Central memory CD8-positive, alpha-beta T cell (primary cell): ENCODE results near the gene ZNF853.
"Not testable (repeated sequence)": the region's sequence is repeated elsewhere in the genome, so short reads cannot be mapped to it uniquely, and the experiment has no call there.

ENCODE experiments used
- ATAC-seq: fragments of 150-1000 bp; cut with Tn5 transposase; replicated peaks from 2 replicates; pipeline ENCODE4 v1.10.0; 2022; ENCODE audit warnings: mild to moderate bottlenecking, moderate FRiP score, moderate number of reproducible peaks; ENCODE audit not compliant: poor library complexity, severe bottlenecking; ENCODE audit errors: extremely low read depth
- DNase-seq, 2 donors: peaks; one replicate each; pipeline ENCODE4 v3.0.0; 2021; ENCODE audit warnings: low spot score in 2 of 2
- H3K27ac Mint-ChIP-seq: one replicate; pipeline ENCODE4 v1.8.0; 2022; ENCODE audit warnings: low read depth, mild to moderate bottlenecking, moderate library complexity, mixed read lengths
- H3K27me3 Mint-ChIP-seq: one replicate; pipeline ENCODE4 v1.8.0; 2022; ENCODE audit warnings: mixed read lengths
- H3K36me3 Mint-ChIP-seq: one replicate; pipeline ENCODE4 v1.8.0; 2022; ENCODE audit warnings: mild to moderate bottlenecking, moderate library complexity, mixed read lengths; ENCODE audit not compliant: insufficient read depth
- H3K4me1 Mint-ChIP-seq: one replicate; pipeline ENCODE4 v1.8.0; 2022; ENCODE audit warnings: mixed read lengths
- H3K4me3 Mint-ChIP-seq: one replicate; pipeline ENCODE4 v1.8.0; 2022; ENCODE audit warnings: mild to moderate bottlenecking, moderate library complexity, mixed read lengths
- H3K9me3 Mint-ChIP-seq: one replicate; pipeline ENCODE4 v1.8.0; 2022; ENCODE audit warnings: mixed read lengths

The ZNF853 gene

DNA sequence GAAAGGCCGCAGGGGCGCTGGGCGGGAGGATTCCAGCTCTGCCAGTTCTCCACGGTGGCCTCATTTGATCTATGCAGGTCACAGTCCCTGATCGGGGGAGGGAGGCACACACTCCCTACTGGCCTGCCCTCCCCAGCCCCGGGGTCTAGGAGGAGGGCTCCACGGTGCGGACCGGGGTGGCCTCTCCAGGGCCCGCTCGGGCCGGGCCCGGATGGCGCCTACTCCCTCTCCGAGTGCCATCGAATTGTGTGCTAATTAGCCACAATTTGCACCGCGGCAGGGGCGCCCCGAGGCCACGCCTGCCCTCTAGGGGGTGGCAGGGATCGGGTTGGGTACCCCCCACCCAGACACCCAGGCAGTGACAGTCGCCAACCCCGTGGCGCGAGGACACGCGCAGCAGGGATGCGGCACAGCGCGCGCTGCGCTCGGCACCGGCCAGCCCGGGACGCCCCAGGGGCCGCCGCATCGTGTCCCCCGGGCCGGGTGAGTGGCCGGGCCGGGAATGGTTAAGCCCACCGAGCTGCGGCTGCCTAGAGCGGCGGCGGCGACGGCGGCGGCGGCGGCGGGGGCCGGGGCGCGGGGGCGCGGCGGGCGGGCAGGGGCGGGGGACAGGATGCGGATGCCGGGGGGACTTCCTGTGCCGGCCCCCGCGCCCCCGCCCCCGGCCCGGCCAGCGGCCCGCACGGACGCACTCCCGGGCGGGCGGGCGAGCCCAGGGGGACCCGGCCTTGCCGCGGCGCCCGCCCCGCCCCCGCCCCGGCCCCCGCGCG lies at the start of gene ZNF853:
Gene ZNF853, plus strand, starts transcription at position 658 of the 770 bp plus-strand sequence. CDS start 565 bp downstream, outside the sequence.
- peak within 1 kb of the TSS; percentile 86 for H3K4me3 Mint-ChIP-seq
- peaks cover 5% of the 10 kb centered on the region for H3K36me3 Mint-ChIP-seq
- ATAC-seq (peak; percentile 30), DNase-seq (no peak)
- peak within 1 kb of the TSS; percentile 76 for H3K27ac Mint-ChIP-seq
- H3K9me3 Mint-ChIP-seq, result no peaks in the 10 kb centered on the region
- H3K4me1 Mint-ChIP-seq, result peaks cover 37% of the 10 kb centered on the region
- H3K27me3 Mint-ChIP-seq, result no peaks in the 10 kb centered on the region

DNA sequence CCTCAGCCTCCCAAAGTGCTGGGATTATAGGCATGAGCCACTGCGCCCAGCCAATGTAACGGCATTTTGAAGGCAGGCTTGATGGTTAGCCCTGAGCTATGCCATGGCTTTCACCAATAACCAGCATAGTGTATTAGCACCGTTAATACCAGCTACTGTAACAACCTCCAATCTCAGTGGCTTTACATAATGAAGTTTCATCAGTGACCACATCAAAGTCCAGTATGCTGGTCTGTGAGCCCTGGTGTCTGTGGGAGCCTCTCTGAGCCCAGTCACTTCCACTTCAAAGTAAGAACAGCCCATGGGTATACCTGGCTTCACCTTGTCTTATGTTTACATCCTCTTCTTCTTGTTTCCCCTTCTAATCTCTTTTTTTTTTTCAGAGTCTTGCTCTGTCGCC lies 49.8 kb upstream of the ZNF853 start:
- DNase-seq (no peak), ATAC-seq (no peak)
- Mint-ChIP-seq H3K27ac (peak overlapping the region; percentile 69), H3K27me3 (peaks cover 20% of the 10 kb centered on the region), H3K36me3 (no peaks in the 10 kb centered on the region), H3K4me1 (no peaks in the 10 kb centered on the region), H3K4me3 (no peak overlapping the region), H3K9me3 (no peaks in the 10 kb centered on the region)

DNA sequence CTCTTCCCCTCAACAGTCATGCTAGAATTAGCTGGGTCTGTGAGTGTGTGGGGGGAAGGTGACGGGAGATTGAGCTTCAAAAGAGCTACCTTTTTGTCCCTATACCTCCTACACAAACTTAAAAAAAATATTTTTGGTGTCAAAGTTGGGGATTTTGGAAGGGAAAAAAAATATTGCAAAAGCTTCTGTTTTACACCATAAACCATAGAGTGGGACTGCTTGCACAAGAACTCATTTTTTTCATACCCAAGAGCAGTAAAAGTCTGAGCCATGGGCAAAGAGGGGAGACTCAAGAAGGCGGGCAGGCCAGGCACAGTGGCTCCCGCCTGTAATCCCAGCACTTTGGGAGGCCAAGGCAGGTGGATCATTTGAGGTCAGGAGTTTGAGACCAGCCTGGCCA lies 47.5 kb upstream of the ZNF853 start:
- ATAC-seq, result no peak
- no peaks in the 10 kb centered on the region for H3K4me1 Mint-ChIP-seq
- no peaks in the 10 kb centered on the region for H3K9me3 Mint-ChIP-seq

DNA sequence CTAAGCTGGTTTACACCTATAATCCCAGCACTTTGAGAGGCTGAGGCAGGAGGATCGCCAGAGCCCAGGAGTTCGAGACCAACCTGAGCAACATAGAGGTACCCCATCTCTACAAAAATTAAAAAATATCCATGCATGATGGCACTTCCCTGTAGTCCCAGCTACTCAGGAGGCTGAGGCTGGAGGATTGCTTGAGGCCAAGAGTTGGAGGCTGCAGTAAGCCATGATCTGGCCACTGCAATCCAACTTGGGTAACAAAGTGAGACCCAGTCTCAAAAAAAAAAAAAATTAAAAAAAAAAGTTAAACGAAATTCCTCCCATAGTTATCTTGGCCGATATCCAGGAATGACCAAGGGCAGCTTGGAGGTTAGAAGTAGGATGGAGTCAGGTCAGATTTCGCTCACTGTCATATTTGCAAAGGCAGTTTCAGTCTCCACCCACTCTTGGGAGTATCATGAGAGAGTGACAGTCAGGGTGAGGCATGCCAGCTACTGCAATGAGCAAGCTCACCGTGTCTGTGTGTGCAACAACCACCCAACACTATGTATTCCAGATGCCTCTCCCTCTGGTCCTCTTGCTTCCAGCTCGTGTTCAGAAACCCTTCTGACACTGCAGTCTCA lies 44.1 kb upstream of the ZNF853 start:
- DNase-seq (no peak), ATAC-seq (no peak)
- H3K27me3 Mint-ChIP-seq, result peaks cover 24% of the 10 kb centered on the region
- H3K36me3 Mint-ChIP-seq, result peaks cover 4% of the 10 kb centered on the region
- no peaks in the 10 kb centered on the region for H3K4me1 Mint-ChIP-seq
- H3K9me3 Mint-ChIP-seq, result no peaks in the 10 kb centered on the region
- H3K27ac Mint-ChIP-seq, result no peak overlapping the region
- no peak overlapping the region for H3K4me3 Mint-ChIP-seq

More for the DNA sequence above, 47.5 kb upstream of the ZNF853 start:
- no peak overlapping the region for H3K4me3 Mint-ChIP-seq
- no peak for DNase-seq
- no peak overlapping the region for H3K27ac Mint-ChIP-seq
- H3K27me3 Mint-ChIP-seq, result peaks cover 28% of the 10 kb centered on the region
- H3K36me3 Mint-ChIP-seq, result peaks cover under 1% of the 10 kb centered on the region

DNA sequence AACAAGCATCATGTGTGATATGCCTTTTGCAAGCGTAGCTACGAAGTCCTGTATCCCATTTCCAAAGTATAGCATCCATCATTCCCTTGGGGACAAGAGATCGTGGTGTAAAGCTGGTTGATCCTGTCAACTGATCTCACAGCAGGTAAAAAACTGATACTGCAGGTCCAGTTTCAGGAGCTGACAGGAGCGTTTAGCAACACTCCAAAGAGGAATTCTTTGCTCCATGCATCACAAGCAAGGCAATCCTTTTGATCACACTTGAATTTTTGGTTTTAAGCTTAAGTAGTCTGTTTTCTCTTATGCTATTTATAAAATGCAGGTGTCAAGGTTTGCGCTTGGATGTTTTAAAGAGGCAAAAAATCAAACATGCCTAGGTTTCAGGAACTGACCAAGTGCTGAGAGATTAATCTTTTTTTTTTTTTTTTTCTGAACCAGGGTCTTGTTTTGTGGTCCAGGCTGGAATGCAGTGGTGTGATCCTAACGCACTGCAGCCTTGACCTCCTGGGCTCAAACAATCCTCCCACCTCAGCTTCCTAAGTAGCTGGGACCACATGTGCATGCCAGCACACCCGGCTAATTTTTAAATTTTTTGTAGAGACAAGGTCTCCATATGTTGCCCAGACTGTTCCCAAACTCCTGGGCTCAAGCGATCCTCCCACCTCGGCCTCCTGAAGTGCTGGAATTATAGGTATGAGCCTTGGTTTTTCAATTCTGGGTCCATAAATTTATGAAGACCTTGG lies 40.0 kb upstream of the ZNF853 start:
- Mint-ChIP-seq H3K4me1 (peaks cover 15% of the 10 kb centered on the region), H3K27me3 (peaks cover 10% of the 10 kb centered on the region), H3K9me3 (no peaks in the 10 kb centered on the region), H3K36me3 (peaks cover 11% of the 10 kb centered on the region), H3K4me3 (peak overlapping the region; percentile 87), H3K27ac (no peak overlapping the region)
- ATAC-seq (no peak), DNase-seq (no peak)

DNA sequence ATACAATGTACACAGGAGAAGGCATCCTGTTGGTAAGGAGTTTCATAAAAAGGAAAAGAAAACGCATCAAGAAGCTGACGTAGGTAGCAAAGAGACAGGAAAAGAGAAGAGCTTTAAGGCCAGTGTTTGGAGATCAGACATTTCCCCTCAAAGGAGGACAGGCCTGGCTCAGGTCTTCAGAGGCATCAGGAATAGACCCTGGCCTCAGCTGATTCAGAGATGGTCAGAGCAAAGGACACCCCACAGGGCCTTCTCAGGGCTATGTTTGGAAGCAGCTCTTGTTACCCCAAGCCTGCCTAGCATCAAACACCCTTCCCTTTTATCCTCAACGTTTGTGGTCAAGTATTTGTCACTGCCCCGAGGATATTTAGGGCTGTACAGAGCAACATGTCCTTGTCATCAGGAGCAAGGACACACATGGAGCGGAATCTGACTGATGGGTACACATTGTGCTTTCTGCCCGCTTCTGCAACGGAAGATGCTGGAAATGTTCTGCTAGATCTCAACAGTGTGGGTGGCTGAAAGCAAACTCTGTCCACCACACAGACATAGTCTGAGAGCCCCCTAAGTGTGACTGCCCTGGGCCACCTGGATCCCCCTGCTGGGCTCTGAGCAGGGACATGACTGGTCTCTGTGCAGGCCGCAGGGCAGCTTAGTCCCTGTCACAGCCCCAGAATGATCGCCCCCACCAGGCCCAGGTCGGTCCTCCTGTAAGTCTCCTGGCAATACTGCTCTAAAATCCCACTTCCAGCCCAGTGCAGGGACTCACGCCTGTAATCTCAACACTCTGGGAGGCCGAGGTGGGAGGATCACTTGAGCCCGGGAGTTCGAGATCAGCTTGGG lies 39.2 kb upstream of the ZNF853 start:
- Mint-ChIP-seq H3K27ac (no peak overlapping the region), H3K36me3 (peaks cover 14% of the 10 kb centered on the region), H3K27me3 (peaks cover 10% of the 10 kb centered on the region), H3K9me3 (no peaks in the 10 kb centered on the region), H3K4me3 (peak overlapping the region; percentile 87), H3K4me1 (peaks cover 15% of the 10 kb centered on the region)
- DNase-seq, result no peak
- no peak for ATAC-seq

DNA sequence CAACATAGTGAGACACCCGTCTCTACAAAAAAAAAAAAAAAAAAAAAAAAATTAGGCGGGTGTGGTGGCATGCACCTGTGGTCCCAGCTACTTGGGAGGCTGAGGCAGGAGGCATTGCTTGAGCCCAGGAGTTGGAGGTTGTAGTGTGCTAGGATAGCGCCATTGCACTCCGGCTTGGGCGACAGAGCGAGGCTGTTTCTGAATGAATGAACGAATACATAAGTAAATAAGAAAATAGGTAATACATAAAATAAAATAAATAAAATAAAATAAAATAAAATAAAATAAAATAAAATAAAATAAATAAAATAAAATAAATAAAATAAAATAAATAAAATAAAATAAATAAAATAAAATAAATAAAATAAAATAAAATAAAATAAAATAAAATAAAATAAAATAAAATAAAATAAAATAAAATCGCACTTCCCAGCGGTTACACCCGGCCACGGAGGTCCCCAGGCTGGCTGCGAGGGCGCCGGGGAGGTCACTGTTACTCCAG lies 38.5 kb upstream of the ZNF853 start:
- Mint-ChIP-seq H3K27me3 (peaks cover 10% of the 10 kb centered on the region), H3K36me3 (peaks cover 19% of the 10 kb centered on the region), H3K4me1 (peaks cover 15% of the 10 kb centered on the region), H3K4me3 (peak overlapping the region; percentile 87), H3K27ac (peak overlapping the region; percentile 94)
- not testable (repeated sequence) for ATAC-seq, DNase-seq, H3K9me3 Mint-ChIP-seq

DNA sequence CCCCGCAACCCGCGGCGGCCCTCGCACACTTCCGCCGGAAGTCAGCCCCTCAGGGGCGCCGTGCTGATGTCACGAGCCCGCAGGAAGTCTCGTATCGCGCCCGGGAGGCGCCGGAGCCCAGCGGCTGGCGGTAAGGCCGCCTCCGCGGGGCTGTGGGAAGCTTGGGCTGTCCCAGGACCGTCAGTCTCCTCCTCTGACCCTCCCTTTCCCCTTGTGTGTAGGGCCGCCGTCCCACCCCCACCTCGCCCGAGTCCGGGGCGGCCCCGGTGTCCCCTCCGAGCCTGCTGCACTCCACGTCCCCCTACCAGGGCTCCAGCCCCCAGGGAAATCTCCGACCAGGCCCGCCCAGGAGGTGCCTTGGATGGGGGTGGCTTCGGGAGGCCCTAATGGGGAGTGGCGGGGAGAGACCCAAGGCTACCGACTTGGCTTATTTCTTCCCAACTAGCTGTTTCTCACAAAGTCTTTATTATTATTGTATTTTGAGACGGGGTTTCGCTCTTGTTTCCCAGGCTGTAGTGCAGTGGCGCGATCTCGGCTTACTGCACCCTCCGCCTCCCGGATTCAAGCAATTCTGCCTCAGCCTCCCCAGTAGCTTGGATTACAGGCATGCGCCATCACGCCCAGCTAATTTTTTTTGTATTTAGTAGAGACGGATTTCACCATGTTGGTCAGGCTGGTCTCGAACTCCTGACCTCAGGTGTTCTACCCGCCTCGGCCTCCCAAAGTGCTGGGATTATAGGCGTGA lies 37.9 kb upstream of the ZNF853 start, which contains the start of gene ZDHHC4:
Gene ZDHHC4, plus strand, starts transcription at position 86 of the 745 bp plus-strand sequence. CDS start 3,108 bp downstream, outside the sequence.
- ATAC-seq (peak; percentile 94), DNase-seq (peak; percentile 68 to 77)
- Mint-ChIP-seq H3K4me1 (peaks cover 15% of the 10 kb centered on the region), H3K27me3 (peaks cover 6% of the 10 kb centered on the region), H3K27ac (peak within 1 kb of the TSS; percentile 94), H3K9me3 (no peaks in the 10 kb centered on the region), H3K36me3 (peaks cover 21% of the 10 kb centered on the region), H3K4me3 (peak within 1 kb of the TSS; percentile 87)

DNA sequence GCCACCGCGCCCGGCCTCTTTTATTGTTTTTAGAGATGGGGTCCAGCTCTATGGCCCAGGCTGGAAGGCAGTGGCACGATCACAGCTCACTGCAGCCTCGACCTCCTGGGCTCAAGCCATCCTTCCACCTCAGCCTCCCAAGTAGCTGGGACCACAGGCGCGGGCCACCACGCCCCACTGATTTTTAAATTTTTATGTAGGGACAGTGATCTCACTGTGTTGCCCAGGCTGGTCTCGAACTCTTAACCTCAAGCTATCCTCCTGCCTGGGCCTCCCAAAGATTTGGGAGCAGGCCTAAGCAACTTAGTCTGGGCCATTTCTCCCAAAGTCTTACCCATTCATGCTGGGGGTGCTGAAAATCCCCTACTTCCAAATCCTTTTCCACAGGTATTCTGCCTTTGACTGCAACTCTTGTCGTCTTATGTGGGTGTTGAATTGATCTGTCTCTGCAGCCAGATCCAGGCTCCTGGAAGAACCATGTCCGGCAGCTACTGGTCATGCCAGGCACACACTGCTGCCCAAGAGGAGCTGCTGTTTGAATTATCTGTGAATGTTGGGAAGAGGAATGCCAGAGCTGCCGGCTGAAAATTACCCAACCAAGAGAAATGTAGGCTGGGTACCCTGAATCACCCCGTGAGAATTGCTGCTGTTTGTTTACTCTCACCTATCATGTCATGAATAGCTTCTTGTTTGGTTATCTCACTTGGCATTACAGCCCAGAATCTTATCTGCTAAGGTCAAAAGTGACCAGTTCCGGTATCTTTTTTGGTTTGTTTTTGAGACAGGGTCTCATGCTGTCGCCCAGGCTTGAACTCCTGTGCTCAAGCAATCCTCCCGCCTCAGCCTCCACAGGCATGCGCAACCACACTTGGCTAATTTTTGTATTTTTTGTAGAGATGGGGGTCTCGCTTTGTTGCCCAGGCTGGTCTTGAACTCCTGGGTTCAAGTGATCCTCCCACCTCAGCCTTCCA lies 37.0 kb upstream of the ZNF853 start:
- peaks cover 15% of the 10 kb centered on the region for H3K4me1 Mint-ChIP-seq
- H3K36me3 Mint-ChIP-seq, result peaks cover 23% of the 10 kb centered on the region
- no peaks in the 10 kb centered on the region for H3K27me3 Mint-ChIP-seq
- peak overlapping the region; percentile 94 for H3K27ac Mint-ChIP-seq
- no peak for DNase-seq
- H3K4me3 Mint-ChIP-seq, result peak overlapping the region; percentile 87
- no peaks in the 10 kb centered on the region for H3K9me3 Mint-ChIP-seq
- ATAC-seq, result no peak

DNA sequence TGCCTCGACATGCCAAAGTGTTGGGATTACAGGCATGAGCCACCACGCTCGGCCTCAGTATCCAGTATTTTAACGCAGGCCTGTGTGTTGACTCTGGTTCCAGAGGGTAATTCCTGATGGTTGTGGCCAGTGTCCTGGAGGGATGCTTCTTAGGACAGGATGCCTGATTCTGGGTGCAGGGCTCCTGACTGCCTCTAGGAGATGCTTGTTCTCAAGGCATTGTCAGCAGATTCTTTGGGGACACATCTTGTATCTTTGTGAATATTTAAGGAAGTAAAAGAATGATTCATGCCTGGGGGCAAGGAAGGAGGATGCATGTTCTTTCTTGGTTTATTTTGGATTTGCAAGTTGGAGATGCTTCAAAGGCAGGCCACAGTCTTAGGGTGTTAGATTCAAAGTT lies 36.0 kb upstream of the ZNF853 start:
- DNase-seq (no peak), ATAC-seq (no peak)
- H3K36me3 Mint-ChIP-seq, result peaks cover 29% of the 10 kb centered on the region
- peak overlapping the region; percentile 87 for H3K4me3 Mint-ChIP-seq
- no peaks in the 10 kb centered on the region for H3K27me3 Mint-ChIP-seq
- H3K4me1 Mint-ChIP-seq, result peaks cover 15% of the 10 kb centered on the region
- no peaks in the 10 kb centered on the region for H3K9me3 Mint-ChIP-seq
- peak overlapping the region; percentile 94 for H3K27ac Mint-ChIP-seq
